CMK (cell line): ENCODE measurements around the gene DHX38.

Experiments
- DNase-seq: peaks from one replicate; pipeline ENCODE4 v3.0.0-alpha.2; 2010; ENCODE audit warnings: low read depth

The DHX38 gene

DNA sequence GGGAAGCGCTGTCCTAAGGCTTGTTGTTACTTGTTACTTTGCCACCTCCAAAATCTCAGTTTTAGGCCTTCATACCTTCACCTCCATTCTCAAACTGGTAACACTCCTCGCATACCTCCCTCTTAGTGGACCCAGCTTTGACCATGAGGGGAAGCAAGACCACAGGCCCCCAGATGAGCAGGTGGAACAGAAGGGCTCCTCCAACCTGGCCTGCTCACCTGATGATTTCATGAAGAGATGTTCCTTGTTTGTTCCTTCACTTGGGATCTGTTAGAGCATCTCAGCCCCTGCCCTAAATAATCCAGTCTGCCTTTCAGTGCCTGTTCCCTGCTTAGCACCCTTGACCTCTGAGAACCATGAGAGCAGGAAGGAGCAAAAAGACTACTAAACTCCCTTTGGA lies 28.7 kb downstream of the DHX38 start:
- no peak for DNase-seq

DNA sequence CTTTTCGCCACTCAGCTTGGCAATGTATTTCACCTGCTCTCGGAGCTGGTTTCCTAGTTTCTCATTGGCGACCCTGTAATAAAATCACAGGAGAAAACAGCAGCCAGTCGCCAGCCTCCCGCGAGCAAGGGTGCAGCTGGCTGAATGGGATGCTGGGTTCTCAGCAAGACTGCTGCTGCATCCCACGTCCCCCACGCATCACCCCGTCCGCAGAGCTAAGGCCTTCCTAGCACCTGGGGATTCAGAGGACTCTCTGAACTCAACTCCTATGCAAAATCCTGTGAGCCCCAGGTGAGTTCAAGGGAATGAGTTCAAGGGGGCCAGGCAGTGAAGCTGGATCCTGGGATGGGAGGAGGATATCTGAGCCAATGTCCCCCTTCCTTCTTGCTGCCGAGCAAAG lies 29.3 kb downstream of the DHX38 start:
- no peak for DNase-seq

DNA sequence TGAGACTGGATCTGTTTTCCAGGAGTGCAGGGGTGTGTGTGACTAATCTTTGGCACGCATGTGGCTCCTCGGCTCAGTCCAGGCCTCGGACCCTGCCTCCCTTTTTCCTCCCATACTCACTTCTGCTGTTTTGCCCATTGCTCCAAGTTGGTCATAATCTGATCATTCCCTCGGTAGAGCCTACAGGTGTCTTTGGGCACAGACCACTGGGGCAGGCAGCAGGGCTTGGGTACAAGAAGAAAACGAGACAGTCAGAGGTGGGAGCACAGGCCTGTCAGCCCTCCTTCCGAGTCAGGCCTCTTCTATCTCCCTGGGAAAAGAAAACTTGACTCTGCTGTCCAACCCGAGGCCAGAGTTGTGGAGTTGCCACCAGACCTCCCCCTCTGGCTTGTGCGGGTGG lies 29.8 kb downstream of the DHX38 start:
- no peak for DNase-seq

DNA sequence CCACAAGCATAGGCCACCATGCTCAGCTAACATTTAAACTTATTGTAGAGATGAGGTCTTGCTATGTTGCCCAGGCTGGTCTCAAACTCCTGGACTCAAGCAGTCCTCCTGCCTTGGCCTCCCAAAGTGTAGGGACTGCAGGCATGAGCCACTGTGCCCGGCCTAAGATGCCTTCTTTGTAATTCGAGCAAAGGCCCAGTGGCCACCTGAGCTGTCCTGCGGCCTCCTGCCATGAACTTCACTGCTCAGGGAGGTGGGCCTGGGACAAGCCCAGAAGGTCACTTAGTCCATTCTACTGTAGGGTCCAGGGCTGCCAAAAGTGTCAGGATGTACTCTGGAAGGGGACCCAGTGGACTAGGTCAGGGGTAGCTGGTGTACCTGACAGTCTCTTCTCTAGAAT lies 30.5 kb downstream of the DHX38 start:
- no peak for DNase-seq

DNA sequence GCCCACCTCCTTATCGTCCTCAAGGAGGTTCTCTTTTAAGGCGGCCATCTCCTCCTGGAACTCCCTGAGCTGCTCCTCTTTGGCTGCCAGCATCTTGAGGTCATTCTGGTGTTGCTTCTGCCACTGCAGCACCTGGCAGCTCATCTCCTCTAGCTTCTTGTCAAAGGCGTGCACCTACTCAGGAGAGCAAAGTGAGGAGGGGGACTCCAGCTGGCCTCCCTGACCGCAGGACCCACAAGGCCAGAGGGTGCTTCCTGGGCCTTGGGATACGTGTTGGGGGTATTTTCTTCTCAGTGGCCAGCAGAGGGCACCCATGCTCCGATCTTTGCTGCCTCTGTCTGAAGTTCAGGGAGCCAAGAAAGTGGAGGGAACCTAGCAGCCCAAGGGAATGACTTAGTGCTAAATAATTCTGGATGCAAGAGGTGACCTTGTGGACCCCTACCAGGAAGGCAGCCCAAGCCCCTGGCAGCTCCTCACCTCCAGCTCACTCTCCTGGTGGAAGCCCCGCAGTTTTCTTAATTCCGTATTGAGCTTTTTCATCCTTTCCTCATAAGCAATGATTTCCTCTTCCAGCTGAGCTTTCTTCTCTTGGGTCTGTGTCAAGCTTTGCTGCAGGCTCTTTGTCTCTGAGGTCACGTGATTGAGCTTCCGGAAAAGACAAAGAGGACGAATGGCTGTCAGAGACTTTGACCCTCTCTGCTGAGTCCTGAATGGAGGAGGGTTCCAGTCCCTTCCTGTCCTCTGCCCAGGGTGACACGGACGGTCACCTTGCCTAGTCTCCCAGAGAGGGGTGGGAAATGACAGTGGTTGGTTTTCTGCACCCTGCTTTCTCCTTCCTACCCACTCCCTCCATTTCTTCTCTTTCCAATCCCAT lies 31.4 kb downstream of the DHX38 start:
- peak; percentile 49 for DNase-seq

DNA sequence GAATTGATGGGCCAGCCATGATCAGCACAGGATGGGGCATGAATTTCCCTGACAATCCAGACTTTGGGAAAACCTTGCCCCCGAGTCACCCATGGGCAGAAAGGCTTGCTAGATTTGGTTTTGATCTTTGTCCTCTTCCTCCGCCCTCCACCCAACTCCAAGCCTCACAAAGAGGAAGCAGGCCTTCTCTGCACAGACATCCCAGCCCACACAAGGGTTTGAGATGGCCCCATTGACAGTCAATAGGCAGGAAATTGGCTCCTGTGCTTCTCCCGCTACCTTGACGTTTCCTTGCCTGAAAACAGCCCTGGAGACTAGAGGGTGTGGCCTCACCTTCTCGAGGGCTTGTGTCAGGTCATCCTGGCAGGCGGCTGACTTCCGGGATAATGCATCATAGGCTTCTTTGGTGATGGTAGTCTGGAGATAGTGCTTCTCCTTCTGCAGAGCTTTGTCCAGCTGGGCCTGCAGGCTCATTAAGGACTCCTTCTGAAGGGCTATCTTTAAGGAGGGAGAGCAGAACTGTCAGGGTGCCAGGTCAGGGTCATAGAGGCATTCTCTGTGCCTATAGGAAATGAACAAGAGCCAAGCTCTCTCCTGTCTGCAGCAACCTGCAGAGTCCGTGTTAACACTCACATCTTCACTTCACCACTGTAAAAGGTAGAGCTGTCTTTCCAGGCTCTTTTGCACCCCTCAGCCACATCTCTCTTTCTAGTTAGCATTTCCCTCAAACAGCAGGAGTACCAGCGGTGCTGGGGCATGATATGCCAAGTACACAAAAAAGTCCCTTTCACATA lies 32.2 kb downstream of the DHX38 start:
- DNase-seq: no peak

DNA sequence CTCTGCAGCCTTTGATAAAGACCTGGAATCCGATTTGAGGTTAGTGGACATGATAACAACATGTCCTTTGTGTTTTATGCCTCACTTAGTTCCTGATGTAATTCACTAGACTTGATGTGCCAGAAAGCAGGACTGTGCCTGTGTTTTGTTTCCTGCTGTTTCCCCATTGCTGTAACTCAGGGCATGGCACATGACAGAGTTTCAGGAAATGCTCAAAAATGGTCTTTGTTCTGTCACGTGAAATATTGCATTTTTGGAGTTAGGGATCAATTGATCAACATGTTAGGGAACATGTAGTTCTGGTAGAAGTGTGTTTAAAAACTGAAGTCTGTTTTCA lies 32.8 kb downstream of the DHX38 start:
- no peak for DNase-seq

DNA sequence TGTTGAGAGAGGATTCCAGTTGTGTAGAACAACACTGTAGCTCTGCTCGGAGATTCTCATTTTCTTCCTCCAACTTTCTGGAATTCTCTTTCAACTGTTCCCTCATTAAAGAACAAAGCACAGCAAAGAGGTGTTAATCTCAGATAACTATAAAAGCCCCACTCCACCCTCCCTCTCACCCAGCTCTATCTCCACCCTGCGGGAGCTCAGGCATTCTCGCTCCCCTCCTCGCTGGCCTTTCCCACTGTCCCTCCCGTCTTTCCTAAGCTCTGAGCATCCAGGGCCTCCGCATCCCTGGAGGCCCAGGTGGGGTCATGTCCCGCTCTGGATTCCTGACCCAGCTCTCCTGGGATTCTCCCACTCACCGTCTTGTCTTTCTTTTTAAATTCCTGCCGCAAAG lies 35.1 kb downstream of the DHX38 start:
- DNase-seq: no peak

DNA sequence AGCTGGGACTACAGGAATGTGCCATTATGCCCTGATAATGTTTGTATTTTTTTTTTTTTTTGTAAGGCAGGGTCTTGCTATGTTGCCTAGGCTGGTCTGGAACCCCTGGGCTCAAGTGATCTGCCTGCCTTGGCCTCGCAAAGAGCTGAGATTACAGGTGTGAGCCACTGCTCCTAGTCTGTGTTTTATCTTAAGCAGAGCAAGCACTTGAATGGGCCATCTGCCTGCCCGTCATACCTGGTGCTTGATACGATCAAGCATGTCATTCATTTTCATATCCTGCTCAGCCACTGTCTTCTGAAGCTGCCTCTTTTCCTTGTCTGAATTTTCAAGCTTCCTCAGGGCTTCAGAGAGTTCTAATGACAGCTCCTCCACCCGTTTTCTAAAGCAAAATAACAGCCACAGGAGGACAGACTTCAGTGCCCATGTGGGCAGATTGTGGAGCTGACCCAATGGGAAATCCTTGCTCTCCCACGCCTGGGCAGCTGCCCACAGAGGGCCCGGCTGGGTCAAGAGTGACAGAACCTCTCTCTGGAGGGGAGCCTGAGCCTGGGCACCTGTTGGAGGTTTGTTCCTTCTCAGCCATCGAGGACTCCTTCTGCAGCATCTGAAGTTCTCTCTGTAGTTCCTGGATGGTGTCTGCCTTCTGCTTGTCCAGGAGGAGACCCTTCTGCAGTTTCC lies 36.5 kb downstream of the DHX38 start:
- no peak for DNase-seq

DNA sequence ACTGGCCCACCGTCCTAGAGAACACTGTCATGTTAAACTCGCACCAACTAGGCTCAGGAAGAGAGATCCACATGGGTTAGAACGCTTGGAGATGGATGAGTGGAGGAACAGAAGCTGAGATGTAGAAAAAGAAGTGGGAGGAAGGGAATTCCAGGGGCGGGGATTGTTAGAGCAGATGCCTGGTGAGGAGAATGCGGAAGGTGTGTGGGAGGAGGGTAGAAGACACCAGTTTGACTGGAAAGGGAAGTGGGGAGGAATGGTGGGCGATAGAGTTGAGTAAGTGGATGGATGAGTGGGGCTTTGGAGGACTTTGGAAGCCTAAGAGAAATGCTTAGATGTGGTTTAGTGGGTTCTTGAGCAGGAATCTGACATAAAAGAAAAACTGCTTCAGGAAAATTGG lies 37.4 kb downstream of the DHX38 start:
- no peak for DNase-seq

DNA sequence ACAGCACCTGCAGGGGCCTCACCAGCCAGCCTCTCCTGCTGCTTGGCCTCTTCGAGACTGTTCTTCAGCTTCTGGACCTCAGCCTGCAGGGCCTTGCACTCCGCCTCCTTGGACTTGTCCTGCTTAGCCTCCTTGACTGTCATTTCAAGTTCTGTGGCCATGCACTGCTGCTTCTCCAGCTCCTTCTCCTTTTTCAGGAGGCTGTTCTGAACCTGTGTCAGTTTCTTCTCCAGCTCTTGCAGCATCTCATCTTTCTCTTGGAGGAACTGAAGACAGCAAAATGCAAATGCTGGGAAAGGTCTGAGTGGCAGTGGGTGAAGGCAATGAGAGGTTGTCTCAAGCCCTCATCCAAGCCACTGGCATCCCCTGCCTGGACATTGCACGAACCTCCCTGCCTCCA lies 39.1 kb downstream of the DHX38 start:
- DNase-seq: no peak

DNA sequence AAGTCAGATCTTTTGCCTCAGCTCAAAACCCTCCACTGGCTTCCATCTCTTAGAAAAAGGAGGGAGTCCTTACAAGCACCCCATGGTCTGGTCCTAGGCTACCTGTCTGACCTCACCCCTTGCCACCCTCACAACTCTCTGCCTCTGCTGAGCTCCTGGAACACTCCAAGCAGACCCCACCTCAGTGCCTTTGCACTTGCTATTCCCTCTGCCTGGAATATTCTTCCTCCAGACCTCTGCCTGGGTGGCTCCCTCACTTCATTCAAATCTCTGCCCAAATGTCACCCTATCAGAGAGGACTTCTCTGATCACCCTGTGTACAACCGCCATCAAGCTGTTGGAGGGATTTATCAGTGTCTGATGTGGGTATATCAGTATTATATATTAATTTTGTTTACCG lies 40.9 kb downstream of the DHX38 start:
- DNase-seq: no peak

DNA sequence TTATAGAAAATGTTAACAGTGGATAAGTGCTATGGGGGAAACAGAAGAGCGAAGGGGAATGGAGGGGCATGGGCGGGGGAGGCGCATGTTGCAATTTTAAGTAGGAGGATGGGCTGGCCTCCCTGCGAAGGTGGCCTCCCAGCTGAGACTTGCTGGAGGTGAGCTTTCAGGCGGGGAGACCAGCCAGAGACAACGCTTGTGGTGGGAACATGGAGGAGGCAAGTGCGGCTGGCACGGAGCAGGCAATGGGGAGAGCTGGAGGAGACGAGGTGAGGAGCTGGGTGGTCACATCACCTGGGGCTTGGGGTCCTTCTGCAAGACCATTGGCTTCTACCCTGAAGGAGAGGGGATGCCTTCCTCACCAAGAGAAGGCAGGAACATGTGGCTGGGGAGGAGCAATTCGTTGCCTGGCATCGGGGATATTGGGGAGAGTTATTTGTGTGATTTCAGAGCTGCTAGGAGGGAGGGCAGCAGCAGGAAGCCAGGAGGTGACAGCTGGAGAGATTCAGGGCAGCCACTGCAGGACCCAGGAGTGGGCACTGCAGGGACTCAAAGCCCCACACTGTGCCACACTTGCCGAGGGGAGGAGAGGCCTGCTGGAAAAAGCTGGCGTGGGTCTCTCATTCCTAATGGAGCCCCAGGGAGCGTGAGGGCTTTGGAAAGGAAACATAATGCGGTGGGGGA lies 43.9 kb downstream of the DHX38 start:
- no peak for DNase-seq

DNA sequence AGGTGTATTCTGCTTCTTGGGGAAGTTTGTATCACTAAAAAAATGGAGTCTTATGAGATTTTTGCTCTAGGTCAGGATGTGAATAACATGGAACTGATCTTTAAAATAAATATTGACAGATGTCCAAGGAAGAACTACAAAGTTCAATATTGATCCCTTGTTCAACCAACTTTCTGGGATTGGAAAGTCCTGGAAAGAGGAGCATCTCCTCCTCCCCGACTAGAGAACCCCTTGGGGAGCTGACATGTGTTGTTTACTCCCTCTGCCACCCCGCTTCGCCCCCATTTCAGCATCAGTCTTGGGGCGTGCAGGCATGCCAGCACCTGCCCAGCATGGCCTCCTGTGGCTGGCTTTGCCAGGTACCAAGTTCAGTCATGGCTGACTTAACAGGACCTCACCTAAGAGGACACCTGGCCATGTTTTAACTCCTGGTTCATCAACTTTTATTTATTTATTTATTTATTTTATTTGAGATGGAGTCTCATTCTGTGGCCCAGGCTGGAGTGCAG lies 44.5 kb downstream of the DHX38 start:
- no peak for DNase-seq

DNA sequence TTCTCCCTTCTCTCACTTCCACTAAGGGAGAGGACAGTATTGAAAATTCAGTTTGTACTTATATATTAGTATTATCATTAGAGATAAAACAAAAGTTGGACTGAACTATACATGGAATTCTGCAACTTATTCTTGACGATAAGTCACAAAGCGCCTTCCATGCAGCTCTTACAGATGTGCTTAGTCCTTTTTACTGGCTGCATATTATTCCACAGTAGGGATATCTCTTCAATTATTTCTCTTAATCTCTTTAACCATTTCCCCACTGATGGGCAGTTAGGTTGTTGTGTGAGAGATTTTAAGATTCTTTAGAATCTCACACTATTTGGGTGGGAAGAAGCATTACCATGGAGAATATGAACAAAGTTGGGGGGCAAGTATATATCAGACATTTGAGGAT lies 46.3 kb downstream of the DHX38 start:
- no peak for DNase-seq

DNA sequence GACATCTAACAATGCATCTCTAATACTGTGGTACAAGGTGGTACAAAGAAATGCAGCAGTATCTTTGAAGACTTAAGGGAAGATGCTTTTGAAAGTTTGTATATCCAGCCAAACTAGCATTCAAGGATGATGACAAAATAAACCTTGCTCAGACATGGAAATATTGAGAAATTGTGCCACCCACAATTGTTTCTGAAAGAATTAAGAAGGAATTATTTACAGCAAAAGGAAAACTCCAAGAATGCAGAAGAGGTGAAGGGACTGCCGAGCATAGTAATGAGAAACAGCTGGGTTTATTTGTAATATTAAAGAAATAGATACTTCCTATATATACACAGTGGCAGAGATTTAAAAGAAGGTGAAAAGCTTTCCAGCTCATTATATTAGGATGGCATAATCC lies 48.8 kb downstream of the DHX38 start:
- no peak for DNase-seq

DNA sequence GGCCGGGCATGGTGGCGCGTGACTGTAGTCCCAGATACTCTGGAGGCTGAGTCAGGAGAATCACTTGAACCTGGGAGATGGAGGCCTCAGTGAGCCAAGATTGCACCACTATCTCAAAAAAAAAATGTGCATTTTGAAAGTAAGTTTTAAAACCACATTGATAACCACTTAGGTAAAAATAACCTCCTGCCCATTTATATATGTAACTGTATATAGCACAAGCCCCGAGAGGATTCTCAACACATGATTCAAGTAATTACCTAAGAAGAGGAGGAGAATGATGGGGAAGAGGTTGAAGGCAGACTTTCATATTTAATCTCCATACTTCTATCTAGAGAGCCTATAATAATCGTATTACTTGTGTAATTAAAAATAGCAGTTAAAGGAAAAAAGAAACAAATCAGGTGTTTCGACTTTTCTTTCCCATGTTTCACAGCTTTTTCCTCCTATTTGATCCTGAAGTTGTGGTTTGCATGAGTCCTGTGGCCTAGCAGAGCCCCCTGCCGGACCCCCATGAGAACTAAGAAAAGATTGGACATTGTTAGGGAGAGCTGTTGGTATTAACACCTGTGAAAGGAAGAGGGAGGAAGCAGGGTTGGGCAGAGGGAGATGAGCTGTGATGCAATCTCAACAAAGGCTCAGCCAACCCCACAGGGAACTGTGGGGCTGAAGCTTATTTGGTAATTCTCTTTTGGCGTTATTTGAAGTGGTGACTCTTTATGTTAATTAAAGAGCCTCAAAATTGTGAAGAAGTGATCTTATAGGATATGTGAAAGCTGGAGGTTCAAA lies 56.2 kb downstream of the DHX38 start:
- no peak for DNase-seq

DNA sequence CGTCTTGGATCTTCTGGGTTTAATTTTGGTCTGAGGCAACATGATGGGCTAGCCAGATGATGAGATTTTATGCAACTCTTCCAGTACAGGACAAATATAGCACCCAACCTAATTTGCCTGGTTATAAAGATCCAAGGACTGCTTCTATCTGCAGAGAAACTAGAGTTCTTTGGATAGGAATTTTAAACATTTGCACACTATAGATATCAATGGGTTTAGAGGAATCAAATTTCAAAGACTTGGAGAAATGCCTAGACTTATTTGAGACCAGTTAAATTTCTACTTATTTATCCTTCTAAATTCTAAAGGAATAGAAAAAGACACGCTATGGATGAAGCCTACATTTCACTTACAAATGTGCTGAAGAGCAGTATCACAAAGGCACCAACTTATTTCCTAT lies 65.7 kb downstream of the DHX38 start:
- no peak for DNase-seq

DNA sequence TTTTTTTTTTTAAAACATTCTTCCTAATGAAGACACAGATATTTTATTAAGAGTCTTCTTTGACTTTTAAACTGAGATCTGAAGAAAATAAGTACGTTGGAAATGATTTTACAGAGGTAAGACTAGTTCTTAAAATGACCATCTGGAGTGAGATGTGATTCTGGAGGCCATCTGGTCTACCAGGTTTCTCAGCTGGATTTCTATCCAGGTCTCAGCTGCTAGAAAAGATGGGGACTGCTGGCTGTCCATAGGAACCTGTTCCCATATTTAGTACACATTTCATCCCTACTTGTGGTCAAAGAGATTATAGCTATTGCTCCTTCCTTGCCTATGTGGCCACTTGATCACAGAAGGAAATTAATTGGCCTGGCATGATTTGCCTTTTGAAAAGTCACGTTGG lies 66.2 kb downstream of the DHX38 start:
- DNase-seq: no peak

DNA sequence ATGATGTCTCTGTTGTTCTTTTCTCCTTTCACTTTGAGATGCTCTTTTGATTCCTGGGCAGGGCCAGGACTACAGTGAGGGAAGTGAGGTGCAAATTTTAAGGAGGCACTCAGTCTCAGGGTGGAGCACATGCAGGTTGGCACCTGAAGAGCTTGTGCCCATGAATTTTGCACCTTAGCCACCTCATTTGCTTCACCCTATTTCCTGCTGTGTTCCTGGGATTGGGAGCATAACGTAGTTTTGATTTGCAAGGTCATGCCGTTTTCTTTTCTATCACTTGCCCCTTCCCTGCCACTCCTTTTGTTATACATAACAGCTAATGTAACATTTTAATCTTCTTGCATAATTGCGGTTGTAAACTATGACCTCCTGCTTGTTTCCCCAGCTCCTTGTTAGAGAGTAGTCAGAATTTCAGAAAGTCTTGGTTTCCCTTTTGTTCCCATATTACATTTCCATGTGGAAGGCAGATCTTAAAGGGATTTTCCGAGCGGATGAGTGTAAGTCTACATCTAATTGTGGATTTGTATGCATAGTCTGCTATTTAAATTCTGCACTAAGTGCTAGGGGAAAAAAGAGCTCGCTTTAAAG lies 68.6 kb downstream of the DHX38 start:
- no peak for DNase-seq
